ENCODE results near the gene STMN3. TPM values are rescaled to one million over a fixed set of nuclear protein-coding genes. Genes with fewer than 3 reads are reported as not detected.

The STMN3 gene
- total RNA-seq (6.6 and 18.4 TPM in 2 replicates), polyA plus RNA-seq (5.7 and 9.9 TPM in 2 replicates)

DNA sequence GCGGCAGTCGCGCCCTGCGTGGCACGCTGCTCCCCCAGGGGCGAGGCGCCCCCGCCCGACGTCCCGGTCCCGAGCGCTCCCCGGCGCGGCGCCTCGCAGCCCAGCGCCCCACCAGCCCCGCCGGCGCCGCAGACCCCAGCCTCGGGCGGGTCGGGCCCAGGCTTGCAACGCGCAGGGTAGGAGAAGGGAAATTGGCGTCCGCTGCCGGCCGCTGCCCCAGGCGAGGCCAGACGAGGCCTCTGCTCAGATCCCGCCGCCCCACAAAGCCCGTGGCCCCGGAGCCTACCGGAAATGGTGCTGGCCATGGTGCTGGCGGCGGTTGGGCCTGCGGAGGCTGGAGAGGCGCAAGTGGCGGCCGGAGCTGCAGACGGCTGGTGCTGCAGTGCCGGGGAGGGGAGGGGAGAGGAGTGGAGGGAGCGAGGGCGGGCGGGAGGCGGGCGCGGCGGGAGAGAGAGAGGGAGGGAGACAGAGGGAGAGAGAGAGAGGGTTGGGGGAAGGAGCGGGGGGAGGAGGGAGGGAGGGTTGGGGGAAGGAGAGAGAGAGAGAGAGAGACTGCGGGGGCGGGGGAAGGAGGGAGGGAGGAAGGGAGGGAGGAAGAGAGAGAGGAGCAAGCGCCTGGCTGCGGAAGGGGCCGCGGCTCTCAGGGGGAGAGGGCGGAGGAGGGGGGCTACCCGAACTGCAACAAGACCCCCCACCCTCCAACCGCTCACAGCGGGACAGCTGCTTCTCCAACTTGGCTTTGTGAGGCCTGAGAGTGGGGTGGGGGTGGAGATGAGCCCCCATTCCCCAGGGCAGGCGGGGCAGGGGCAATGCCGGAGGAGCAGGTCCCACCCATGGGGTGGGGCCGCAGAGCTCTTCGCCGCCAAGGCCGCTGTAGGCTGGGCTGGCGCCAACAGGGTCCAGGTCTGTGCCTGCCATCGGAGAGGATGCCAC lies at the start of gene STMN3:
TSS of gene STMN3 (minus strand) at position 384 of the 933 bp plus-strand sequence. CDS start at position 305, 79 bp downstream.
- Histone ChIP-seq H3K9me3 (ENCODE audit: low read depth) (no peaks in the 10 kb centered on the region), H3K27me3 (peaks cover 22% of the 10 kb centered on the region), H3K4me1 (ENCODE audit: low read depth) (no peaks in the 10 kb centered on the region), H3K36me3 (no peaks in the 10 kb centered on the region), H3K4me3 (peak within 1 kb of the TSS; percentile 50), H3K27ac (no peak within 1 kb of the TSS)
- TF ChIP-seq, protein P1, sequence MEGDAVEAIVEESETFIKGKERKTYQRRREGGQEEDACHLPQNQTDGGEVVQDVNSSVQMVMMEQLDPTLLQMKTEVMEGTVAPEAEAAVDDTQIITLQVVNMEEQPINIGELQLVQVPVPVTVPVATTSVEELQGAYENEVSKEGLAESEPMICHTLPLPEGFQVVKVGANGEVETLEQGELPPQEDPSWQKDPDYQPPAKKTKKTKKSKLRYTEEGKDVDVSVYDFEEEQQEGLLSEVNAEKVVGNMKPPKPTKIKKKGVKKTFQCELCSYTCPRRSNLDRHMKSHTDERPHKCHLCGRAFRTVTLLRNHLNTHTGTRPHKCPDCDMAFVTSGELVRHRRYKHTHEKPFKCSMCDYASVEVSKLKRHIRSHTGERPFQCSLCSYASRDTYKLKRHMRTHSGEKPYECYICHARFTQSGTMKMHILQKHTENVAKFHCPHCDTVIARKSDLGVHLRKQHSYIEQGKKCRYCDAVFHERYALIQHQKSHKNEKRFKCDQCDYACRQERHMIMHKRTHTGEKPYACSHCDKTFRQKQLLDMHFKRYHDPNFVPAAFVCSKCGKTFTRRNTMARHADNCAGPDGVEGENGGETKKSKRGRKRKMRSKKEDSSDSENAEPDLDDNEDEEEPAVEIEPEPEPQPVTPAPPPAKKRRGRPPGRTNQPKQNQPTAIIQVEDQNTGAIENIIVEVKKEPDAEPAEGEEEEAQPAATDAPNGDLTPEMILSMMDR (IDR thresholded peaks at IDR 0.05; ENCODE audit: low read depth, low read length) = no peak
- peak; percentile 97 to 98 for DNase-seq (ENCODE audit: low read depth in 1 of 2, low spot score in 1 of 2)

DNA sequence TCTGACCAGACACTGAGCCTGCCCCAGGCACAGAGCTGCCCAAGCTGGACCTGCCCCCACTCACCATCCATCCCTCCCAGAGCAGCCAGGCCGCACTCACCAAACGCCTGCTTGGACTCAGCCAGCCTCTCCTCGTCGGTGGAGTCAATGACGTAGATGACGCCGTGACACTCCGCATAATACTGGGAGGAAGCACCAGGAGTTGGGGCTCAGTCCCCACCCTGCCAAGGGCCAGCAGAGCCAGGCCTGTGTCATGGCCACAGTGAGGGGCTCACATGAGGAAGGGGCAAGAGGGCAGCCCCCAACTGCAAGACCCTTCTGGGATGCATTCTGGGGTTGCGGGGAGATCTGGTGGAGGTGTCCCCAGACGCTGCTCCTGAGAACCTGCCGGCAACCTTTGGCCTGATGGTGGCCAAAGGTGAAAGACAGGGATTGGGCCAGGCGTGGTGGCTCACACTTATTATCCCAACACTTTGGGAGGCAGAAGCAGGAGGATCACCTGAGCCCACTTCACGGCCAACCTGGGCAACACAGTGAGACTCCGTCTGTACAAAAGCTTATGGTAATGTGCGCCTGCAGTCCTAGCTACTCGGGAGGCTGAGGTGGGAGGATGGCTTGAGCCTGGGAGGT lies 48.9 kb upstream of the STMN3 start:
- H3K27me3 ChIP-seq = no peaks in the 10 kb centered on the region

DNA sequence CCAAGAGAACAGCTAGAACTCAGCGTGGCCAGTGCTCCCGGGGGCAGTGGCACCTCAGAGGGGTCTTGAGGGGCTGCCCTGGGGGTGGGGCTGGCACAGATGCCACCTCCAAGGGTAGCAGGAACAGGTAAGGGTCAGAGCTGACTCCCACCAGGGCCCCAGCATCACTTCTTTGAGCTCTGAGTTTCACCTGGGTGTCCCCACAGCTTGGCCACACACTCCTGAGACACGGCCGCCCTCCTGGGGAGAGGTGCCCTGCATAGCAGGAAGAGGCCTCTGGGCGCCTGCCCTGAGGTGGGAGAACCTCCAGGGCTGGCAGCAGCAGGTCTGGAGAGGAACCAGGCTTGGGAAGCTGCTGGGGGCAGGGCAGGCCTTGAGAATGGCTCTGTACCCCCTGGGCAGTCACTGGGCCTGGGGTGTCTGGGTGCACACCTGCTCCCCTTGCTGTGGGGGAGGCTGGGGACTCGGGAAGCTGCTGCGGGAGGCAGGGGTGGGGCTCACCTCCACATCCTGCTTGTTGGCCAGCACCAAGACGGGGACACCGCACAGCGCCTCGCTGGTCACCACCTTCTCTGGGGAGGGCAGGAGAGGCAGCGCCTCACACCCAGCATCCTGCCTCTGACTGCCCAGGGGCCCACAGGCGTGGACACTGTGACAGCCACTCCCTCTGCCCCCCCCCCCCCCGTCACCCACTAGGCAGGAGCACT lies 48.3 kb upstream of the STMN3 start:
- TF ChIP-seq, protein P1 (IDR thresholded peaks at IDR 0.05; ENCODE audit: low read depth, low read length) = no peak
- H3K27me3 ChIP-seq = no peaks in the 10 kb centered on the region
- no peak overlapping the region for H3K4me3 ChIP-seq
- H3K27ac ChIP-seq = no peak overlapping the region
- DNase-seq (ENCODE audit: low read depth in 1 of 2, low spot score in 1 of 2) = no peak
- H3K4me1 ChIP-seq (ENCODE audit: low read depth) = peaks cover 7% of the 10 kb centered on the region
- no peaks in the 10 kb centered on the region for H3K9me3 ChIP-seq (ENCODE audit: low read depth)
- peaks cover 18% of the 10 kb centered on the region for H3K36me3 ChIP-seq

More for the DNA sequence above, 48.9 kb upstream of the STMN3 start:
- Histone ChIP-seq H3K36me3 (peaks cover 18% of the 10 kb centered on the region), H3K4me3 (no peak overlapping the region), H3K27ac (no peak overlapping the region), H3K9me3 (ENCODE audit: low read depth) (no peaks in the 10 kb centered on the region), H3K4me1 (ENCODE audit: low read depth) (peaks cover 5% of the 10 kb centered on the region)
- DNase-seq (ENCODE audit: low read depth in 1 of 2, low spot score in 1 of 2) = no peak
- TF ChIP-seq, protein P1 (IDR thresholded peaks at IDR 0.05; ENCODE audit: low read depth, low read length) = no peak

DNA sequence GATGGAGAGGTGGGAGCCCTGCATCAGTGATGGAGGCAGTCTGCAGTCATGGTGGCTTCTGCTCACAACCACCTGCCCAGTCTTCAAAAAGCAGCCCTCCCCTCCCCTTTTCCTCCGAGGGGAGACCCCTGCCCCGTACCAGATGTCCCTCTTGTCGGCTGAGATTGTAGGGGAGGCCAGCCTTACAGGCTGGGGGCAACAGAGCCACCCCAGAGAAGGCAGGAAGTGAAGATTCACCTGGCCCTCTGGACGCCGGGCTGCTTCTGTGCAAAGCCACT lies 47.8 kb upstream of the STMN3 start:
- H3K27ac ChIP-seq = no peak overlapping the region
- peaks cover 15% of the 10 kb centered on the region for H3K36me3 ChIP-seq
- DNase-seq (ENCODE audit: low read depth in 1 of 2, low spot score in 1 of 2) = no peak
- peaks cover 6% of the 10 kb centered on the region for H3K4me1 ChIP-seq (ENCODE audit: low read depth)
- no peak overlapping the region for H3K4me3 ChIP-seq
- H3K27me3 ChIP-seq = no peaks in the 10 kb centered on the region
- TF ChIP-seq, protein P1 (IDR thresholded peaks at IDR 0.05; ENCODE audit: low read depth, low read length) = no peak
- H3K9me3 ChIP-seq (ENCODE audit: low read depth) = no peaks in the 10 kb centered on the region

DNA sequence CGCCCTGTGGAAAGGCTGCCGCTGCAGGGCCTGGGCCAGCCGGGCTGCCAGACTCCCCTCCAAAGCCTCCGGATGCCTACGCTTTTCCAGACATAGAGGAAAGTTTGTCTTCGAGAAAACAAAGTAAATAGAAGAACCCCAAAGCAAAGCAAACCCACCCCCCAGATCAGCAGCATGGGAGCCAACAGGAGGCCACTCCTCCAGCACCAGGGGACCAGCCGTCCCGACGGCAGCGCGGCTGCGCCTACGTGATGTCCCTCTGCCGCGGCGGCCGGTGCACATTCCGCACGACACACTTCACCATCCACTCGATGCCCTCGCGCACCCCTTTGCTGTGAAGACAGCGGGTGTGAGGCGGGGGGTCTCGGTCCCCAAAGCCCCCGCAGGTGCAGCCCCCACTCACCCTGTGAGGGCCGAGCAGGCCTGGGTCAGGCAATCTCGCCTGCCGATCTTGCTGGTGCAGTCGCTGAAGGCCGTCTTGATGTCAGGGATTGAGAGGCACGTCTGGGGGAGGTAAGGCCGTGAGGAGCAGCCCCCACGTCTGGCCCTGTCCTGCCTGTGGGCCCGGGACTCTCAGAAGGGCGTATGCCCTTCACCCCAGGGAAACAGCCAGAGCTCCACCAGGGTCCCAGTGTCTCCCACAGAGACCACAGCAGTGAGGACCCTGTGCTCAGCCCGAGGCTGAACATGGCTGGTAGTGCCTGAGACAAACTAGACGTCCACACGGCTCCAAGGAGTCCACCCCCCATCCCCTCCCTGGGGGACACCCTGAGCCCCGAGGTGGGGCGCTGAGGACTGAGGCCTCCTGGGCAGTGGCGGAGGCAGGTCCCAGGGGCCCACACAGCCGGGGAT lies 47.2 kb upstream of the STMN3 start:
- TF ChIP-seq, protein P1 (IDR thresholded peaks at IDR 0.05; ENCODE audit: low read depth, low read length) = no peak
- no peak for DNase-seq (ENCODE audit: low read depth in 1 of 2, low spot score in 1 of 2)
- H3K9me3 ChIP-seq (ENCODE audit: low read depth) = no peaks in the 10 kb centered on the region
- H3K4me1 ChIP-seq (ENCODE audit: low read depth) = peaks cover 6% of the 10 kb centered on the region
- no peak overlapping the region for H3K4me3 ChIP-seq
- H3K36me3 ChIP-seq = peaks cover 10% of the 10 kb centered on the region
- no peaks in the 10 kb centered on the region for H3K27me3 ChIP-seq
- no peak overlapping the region for H3K27ac ChIP-seq

Data from cardiac muscle cell (in vitro differentiated cells and primary cell).